Smooth muscle cell (in vitro differentiated cells): ENCODE results near the gene PDE4D. TPM values are rescaled to one million over a fixed set of nuclear protein-coding genes. Genes with fewer than 3 reads are reported as not detected.

Experiments
- DNase-seq: peaks from one replicate; lab custom pipeline; 2025; ENCODE audit not compliant: unreplicated experiment; lab: John Stamatoyannopoulos, UW
- H2AFZ ChIP-seq: fragments of 200-600 bp; sonication (generic); 2 replicates; pipeline ENCODE4 v1.6.0; 2016; ENCODE audit warnings: antibody characterized with exemption, low read depth, mild to moderate bottlenecking
- H3F3A ChIP-seq: fragments of 200-600 bp; sonication (generic); 2 replicates; pipeline ENCODE4 v1.6.0; 2017; ENCODE audit warnings: antibody characterized with exemption, low read depth
- H3K27ac ChIP-seq: fragments of 200-600 bp; sonication (generic); 2 replicates; pipeline ENCODE4 v1.5.1; 2016; ENCODE audit warnings: low read depth, mild to moderate bottlenecking
- H3K27me3 ChIP-seq: fragments of 200-600 bp; sonication (generic); 2 replicates; pipeline ENCODE4 v1.6.1; 2016; ENCODE audit warnings: low read depth, mild to moderate bottlenecking
- H3K36me3 ChIP-seq: fragments of 200-600 bp; sonication (generic); 2 replicates; pipeline ENCODE4 v1.5.1; 2016; ENCODE audit warnings: low read depth
- H3K4me1 ChIP-seq: fragments of 200-600 bp; sonication (generic); 2 replicates; pipeline ENCODE4 v1.5.1; 2016; ENCODE audit warnings: low read depth
- H3K4me2 ChIP-seq: fragments of 200-600 bp; sonication (generic); 2 replicates; pipeline ENCODE4 v1.6.0; 2016; ENCODE audit warnings: mild to moderate bottlenecking
- H3K4me3 ChIP-seq: fragments of 200-600 bp; sonication (generic); 2 replicates; pipeline ENCODE4 v1.5.1; 2016; ENCODE audit warnings: mild to moderate bottlenecking
- H3K79me2 ChIP-seq: fragments of 200-600 bp; sonication (generic); 2 replicates; pipeline ENCODE4 v1.6.0; 2016; ENCODE audit warnings: low read depth, mild to moderate bottlenecking
- H3K9ac ChIP-seq: fragments of 200-600 bp; sonication (generic); 2 replicates; pipeline ENCODE4 v1.6.0; 2016; ENCODE audit warnings: low read depth
- H3K9me3 ChIP-seq: fragments of 200-600 bp; sonication (generic); replicated peaks from 2 replicates; pipeline ENCODE4 v1.5.1; 2016; ENCODE audit warnings: low read depth
- H4K20me1 ChIP-seq: fragments of 200-600 bp; sonication (generic); 2 replicates; pipeline ENCODE4 v1.6.0; 2016; ENCODE audit warnings: low read depth
- CTCF ChIP-seq: fragments of 200-600 bp; sonication (generic); IDR thresholded peaks from 2 replicates; pipeline ENCODE4 v1.5.1; 2017; ENCODE audit warnings: borderline replicate concordance, mild to moderate bottlenecking, antibody characterized with exemption; ENCODE audit not compliant: insufficient read depth, poor library complexity, severe bottlenecking
- WGBS: methylation state at CpG from one replicate; pipeline ENCODE4 v1.1.7; 2016; ENCODE audit warnings: low lambda C conversion rate; 5-methylcytosine and 5-hydroxymethylcytosine counted together
- polyA plus RNA-seq: library from polyadenylated mRNA; unstranded; fragments of >200 nt; fragmentation: Nextera tagmentation; extraction: Ambion mirVana; gene quantifications from 2 replicates; pipeline ENCODE4 v1.2.1, GENCODE V29; 2016
- total RNA-seq: library from RNA; depleted of rRNA; stranded (reverse); fragments of >200 nt; gene quantifications from 2 replicates; pipeline ENCODE4 v1.2.3, GENCODE V29; 2014

Gene PDE4D
- total and polyA plus RNA-seq, 2 experiments from 2014 or later: 16.4 to 61.0 TPM

- Histone ChIP-seq H3K79me2 (peaks cover 7% of the 10 kb centered on the region), H3K4me3 (no peak overlapping the region), H3F3A (peaks cover 7% of the 10 kb centered on the region), H3K27me3 (no peaks in the 10 kb centered on the region), H4K20me1 (no peaks in the 10 kb centered on the region), H3K4me2 (peak overlapping the region; percentile 15), H3K9me3 (no peaks in the 10 kb centered on the region), H3K4me1 (no peaks in the 10 kb centered on the region), H2AFZ (no peak overlapping the region), H3K36me3 (no peaks in the 10 kb centered on the region), H3K27ac (peak overlapping the region; percentile 74), H3K9ac (no peak overlapping the region)
- no peak for DNase-seq
- 80% methylated on average over 5 of the region's 5 CpGs for WGBS
- no peak for TF ChIP-seq CTCF
These were observed 689.2 kb downstream of the PDE4D start for GRCh38 chr5:59204114-59204897.

GRCh38 chr5:59199868-59200267 lies 693.7 kb downstream of the PDE4D start:
- H4K20me1 ChIP-seq: no peaks in the 10 kb centered on the region
- peaks cover 7% of the 10 kb centered on the region for H3K79me2 ChIP-seq
- no peak overlapping the region for H3K4me3 ChIP-seq
- no peak overlapping the region for H3K4me2 ChIP-seq
- no peak for DNase-seq
- H3K27me3 ChIP-seq: no peaks in the 10 kb centered on the region
- H2AFZ ChIP-seq: no peak overlapping the region
- H3K4me1 ChIP-seq: no peaks in the 10 kb centered on the region
- TF ChIP-seq CTCF: no peak
- H3K9me3 ChIP-seq: no peaks in the 10 kb centered on the region
- no peak overlapping the region for H3K9ac ChIP-seq
- H3K27ac ChIP-seq: no peak overlapping the region
- WGBS: 87% methylated on average over 7 of the region's 7 CpGs
- H3F3A ChIP-seq: no peaks in the 10 kb centered on the region
- H3K36me3 ChIP-seq: no peaks in the 10 kb centered on the region

- no peak overlapping the region for H3K9ac ChIP-seq
- no peaks in the 10 kb centered on the region for H3K4me1 ChIP-seq
- H3K79me2 ChIP-seq: peaks cover 2% of the 10 kb centered on the region
- no peak for TF ChIP-seq CTCF
- H3K9me3 ChIP-seq: no peaks in the 10 kb centered on the region
- no peaks in the 10 kb centered on the region for H4K20me1 ChIP-seq
- H3K27ac ChIP-seq: no peak overlapping the region
- no peaks in the 10 kb centered on the region for H3F3A ChIP-seq
- no peaks in the 10 kb centered on the region for H3K36me3 ChIP-seq
- no peak overlapping the region for H2AFZ ChIP-seq
- H3K4me2 ChIP-seq: no peak overlapping the region
- no peak overlapping the region for H3K4me3 ChIP-seq
- 90% methylated on average over 1 of the region's 1 CpG for WGBS
- H3K27me3 ChIP-seq: no peaks in the 10 kb centered on the region
- DNase-seq: no peak
These were observed 694.7 kb downstream of the PDE4D start for GRCh38 chr5:59198832-59199231.

GRCh38 chr5:59198365-59198764 lies 695.2 kb downstream of the PDE4D start:
- Histone ChIP-seq H3K4me3 (no peak overlapping the region), H3K36me3 (no peaks in the 10 kb centered on the region), H3K4me2 (no peak overlapping the region), H3K9ac (no peak overlapping the region), H3F3A (no peaks in the 10 kb centered on the region), H4K20me1 (no peaks in the 10 kb centered on the region), H3K4me1 (no peaks in the 10 kb centered on the region), H3K27ac (no peak overlapping the region), H3K9me3 (no peaks in the 10 kb centered on the region), H3K79me2 (no peaks in the 10 kb centered on the region), H2AFZ (no peak overlapping the region), H3K27me3 (no peaks in the 10 kb centered on the region)
- WGBS: 95% methylated on average over 2 of the region's 2 CpGs
- DNase-seq: no peak
- no peak for TF ChIP-seq CTCF
